ENCODE results near the gene MACROD1. TPM values are rescaled to one million over a fixed set of nuclear protein-coding genes. Genes with fewer than 3 reads are reported as not detected.

The MACROD1 gene
- total RNA-seq, 1 donor from 2014 or later = 86.2 TPM

GRCh38 chr11:64010783-64011182 lies 155.1 kb downstream of the MACROD1 start:
- intact Hi-C loops (cut with DNase I) = no loop called here
- no peak for DNase-seq (ENCODE audit: low spot score)

DNA sequence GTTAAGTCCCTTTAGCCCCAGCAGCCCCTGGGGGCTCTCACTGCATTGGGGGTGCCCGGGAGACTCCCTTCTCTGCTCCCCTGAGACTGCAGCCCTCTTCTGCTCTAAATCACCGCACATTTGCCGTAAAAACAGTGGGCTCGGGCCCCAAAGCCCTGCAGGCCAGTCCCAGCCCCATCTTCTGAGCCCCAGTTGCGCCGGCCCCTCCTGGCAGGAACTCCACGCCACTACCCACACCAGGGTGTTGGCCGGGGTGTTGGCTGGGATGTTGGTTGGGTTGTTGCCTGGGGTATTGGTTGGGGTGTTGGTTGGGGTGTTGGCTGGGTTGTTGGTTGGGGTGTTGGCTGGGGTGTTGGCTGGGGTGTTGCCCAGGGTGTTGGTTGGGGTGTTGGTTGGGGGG lies 156.2 kb downstream of the MACROD1 start:
- no peak for DNase-seq (ENCODE audit: low spot score)
- intact Hi-C loops (cut with DNase I) = no loop called here

DNA sequence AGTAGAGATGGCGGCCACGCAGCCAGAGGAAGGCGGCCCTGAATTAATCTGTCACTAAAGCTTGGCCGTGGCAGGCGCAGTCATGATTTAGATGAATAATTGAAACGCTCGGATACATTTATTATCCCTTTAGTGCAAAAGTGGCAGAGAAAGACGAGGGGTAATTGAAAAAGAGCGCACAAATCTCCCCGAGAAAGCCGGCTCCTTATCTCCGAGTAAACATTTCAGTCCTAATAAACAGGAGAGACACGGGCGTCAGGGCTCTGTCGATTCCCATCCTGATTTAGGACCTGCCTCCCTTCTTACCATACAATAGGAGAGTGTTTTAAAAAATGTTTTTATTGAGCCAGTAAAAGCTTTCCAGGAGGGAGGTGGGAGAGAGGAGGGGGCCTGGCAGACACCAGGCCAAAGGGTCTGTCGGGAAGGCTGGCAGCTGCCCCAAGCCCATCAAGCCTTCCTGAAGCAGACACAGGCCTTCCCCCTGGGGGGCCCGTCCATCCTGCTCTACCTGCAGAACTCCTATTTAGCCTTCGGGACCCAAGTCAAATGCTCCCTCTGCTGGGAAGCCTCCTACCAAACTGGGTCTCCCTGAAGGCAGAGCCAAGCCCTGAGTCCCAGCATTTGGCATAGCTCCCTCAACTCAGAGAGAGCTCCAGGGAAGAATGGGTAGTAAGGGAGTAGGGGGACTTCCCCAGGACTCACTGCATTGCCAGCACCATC lies 156.8 kb downstream of the MACROD1 start:
- DNase-seq (ENCODE audit: low spot score) = no peak

DNA sequence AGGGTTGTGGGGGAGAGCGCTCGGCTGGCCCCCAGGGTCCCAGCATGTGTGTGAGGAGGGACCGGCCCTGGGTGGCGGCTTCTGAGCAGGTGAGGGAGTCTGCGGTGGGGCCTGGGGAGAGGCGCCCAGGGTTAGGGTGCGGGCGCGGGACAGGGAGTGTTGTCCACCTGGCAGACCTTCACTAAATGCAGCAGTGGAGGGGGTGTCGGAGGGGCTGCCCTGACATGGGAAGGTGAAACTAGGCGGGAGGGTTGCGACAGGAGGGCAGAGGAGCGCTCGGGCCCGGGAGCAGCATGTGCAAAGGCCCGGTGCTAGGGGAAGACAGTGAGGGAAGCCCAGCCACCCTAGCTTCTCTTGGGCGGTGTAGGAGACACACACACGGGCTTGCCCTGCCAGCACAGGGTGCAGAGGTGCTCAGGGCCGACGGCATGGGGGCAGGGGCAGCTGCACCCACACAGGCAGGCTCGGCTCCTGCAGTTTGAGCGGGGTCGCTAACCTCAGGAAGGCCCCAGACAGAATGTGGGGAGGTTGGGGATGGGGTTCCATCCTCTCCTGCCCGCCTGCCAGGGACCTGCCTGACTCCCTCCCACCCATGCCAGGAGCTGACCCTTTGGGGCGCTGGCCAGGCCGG lies 157.5 kb downstream of the MACROD1 start:
- intact Hi-C loops (cut with DNase I) = no loop called here
- no peak for DNase-seq (ENCODE audit: low spot score)

More for the DNA sequence above, 156.8 kb downstream of the MACROD1 start:
- intact Hi-C loops (cut with DNase I) = no loop called here

DNA sequence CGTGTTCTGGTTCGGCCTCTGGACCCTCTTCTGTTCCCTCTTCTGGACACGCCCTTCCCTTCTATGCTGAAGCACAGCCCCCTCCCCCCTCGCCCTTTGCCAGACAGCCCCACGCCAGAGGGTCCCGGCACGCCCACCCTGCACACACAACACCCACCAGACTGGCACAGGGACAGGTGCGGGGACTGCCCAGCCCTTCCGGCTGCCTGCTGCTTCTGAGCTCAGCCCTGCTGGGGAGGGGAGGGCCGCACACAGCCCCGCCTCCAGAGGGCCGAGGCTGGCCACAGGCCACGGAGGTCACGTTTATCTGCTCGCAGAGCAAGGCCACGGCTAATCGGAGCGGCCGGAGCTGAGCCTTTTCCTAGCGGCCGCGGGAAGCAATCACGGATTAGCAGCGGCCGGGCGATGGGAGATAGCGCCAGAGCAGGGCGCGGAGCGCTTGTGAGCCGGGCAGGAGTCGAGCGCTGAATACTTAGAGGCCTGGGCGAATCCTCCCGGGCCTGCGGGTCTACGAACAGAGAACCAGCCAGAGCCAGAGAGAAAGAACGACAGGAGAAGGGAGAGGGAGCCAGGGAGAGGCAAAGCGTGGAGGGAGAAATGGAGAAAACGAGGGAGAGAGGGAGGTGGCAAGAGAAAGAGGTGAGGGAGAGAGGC lies 158.2 kb downstream of the MACROD1 start:
- intact Hi-C loops (cut with DNase I) = no loop called here

GRCh38 chr11:64007160-64007628 lies 158.7 kb downstream of the MACROD1 start:
- intact Hi-C loops (cut with DNase I) = no loop called here
- DNase-seq (ENCODE audit: low spot score) = no peak

More for the DNA sequence above, 158.2 kb downstream of the MACROD1 start:
- DNase-seq (ENCODE audit: low spot score) = peak; percentile 87

DNA sequence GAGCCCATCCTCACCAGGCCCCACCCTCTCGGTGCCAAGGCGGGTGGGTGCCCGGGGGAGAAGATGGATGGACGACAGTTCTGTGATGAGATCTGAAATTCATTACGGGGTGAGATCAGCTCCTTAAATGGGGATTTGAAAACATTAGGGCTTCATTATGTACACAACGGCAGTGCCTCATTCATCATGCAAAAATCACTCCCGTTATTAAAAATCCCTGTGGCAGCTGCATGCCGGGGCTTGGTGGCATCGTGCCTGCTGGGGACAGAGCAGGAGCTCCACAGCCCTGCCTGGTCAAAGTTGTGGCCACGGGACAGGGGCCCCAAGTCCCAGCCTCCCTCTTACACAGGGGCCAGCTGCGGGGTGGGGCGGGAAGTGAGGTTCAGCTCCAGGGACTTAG lies 159.5 kb downstream of the MACROD1 start:
- no peak for DNase-seq (ENCODE audit: low spot score)
- intact Hi-C loops (cut with DNase I) = no loop called here

DNA sequence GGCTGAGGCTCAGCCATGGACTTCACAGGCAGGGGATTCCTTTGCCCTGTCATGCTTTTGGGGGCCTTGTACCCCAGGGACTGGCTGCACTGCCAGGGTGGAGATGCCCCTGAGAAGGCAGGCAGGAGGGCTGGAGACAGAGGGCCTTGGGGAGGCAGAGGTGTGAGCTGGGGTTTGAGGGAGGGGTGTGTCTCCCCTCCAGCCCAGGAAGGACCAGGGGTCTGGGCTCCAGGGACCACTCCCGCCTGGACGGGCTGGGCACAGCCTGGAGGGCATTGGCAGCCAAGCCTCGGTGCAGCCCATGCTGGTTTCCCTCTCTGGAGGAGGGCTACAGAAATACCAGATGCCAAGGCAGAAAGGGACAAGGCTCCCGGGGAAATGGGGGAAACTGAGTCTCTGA lies 160.2 kb downstream of the MACROD1 start:
- intact Hi-C loops (cut with DNase I) = no loop called here
- no peak for DNase-seq (ENCODE audit: low spot score)

- DNase-seq (ENCODE audit: low spot score) = no peak
- intact Hi-C loops (cut with DNase I) = no loop called here
These were observed 161.3 kb downstream of the MACROD1 start for GRCh38 chr11:64004590-64004984.

GRCh38 chr11:64003807-64004589 lies 161.9 kb downstream of the MACROD1 start:
- DNase-seq (ENCODE audit: low spot score) = no peak
- intact Hi-C loops (cut with DNase I) = no loop called here

DNA sequence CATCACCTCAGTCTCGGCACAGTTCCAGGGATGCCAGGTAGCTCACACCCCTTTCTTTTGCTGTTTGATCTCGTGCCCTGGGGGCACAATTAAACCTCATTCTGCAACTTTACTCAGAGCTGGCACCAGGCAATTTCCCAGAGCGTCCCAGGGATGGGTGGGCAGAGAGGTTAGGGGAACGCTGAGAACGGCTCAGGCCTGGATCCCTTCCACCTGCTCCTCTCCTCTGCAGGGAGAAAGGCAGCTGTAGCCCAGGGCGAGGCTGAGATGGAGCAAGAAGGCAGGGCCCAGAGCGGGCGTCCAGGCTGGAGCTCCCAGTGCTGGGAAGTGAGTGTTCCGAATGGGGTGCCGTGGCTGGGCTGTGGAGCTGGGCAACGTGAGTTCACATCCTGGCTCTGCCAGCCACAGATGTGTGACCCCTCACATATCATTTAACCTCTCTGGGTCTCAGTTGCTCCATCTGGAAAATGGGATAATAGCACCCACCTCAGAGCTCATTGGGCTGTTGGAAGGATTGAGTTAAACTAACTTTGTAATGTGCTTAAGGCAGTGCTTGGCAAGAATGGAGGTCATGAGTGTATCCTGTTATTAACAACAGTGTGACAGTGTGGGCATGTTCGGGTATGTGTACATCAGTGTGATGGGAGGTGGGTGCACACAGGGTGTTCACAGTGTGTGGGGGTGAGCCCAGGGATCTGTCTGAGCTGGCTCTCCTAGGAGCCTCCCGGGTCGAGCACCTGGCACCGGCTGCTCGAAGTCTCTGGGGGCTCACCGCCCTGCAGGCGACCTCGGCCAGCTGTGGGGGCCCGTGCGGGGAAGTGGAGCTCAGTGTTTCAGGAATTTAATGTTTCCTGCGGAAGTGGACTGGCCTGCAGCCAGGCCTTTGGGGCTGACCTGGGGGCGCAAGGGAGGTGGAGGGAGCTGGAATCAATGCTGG lies 164.2 kb downstream of the MACROD1 start:
- intact Hi-C loops (cut with DNase I) = no loop called here
- no peak for DNase-seq (ENCODE audit: low spot score)

GRCh38 chr11:64000740-64001483 lies 165.0 kb downstream of the MACROD1 start:
- no peak for DNase-seq (ENCODE audit: low spot score)
- intact Hi-C loops (cut with DNase I) = loop anchor here (1.0 kb wide), 1 partner anchor 147 kb away; no protein-coding TSS in a partner anchor

GRCh38 chr11:64000026-64000739 lies 165.7 kb downstream of the MACROD1 start:
- DNase-seq (ENCODE audit: low spot score) = no peak
- intact Hi-C loops (cut with DNase I) = loop anchor here (1.0 kb wide), 1 partner anchor 148 kb away; no protein-coding TSS in a partner anchor

DNA sequence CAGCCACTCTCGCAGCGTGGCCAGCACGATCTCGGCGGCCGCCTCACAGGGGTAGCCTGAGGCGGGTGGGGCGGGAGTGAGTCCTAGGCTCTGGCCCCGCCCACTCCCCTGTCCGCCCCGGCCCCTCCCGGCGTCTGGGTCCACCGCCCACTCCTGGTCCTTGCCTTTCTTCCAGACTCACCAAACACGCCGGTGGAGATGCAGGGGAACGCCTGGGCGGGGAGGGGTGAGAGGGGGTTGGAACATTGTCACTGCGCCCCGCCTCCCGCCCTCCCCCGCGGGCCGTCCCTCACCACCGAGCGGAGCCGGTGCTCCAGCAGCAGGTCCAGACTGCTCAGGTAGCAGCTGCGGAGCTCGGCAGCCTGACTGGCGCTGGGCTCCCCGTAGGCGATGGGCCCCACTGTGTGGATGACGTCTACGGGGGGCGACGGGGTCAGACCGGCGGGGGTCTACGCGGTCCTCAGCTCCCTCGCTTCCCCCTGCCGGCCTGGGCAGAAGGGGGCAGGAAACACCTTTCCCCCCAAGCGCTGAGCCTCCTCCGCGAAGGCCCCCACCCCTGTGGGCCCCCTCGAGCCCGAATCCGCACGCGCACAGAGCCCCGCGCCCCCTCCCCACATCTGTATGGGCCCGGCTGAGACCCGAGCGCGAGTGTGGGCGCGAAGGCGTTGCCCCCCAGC lies 166.4 kb downstream of the MACROD1 start:
- intact Hi-C loops (cut with DNase I) = loop anchor here (1.0 kb wide), 1 partner anchor 149 kb away; no protein-coding TSS in a partner anchor
- DNase-seq (ENCODE audit: low spot score) = no peak

DNA sequence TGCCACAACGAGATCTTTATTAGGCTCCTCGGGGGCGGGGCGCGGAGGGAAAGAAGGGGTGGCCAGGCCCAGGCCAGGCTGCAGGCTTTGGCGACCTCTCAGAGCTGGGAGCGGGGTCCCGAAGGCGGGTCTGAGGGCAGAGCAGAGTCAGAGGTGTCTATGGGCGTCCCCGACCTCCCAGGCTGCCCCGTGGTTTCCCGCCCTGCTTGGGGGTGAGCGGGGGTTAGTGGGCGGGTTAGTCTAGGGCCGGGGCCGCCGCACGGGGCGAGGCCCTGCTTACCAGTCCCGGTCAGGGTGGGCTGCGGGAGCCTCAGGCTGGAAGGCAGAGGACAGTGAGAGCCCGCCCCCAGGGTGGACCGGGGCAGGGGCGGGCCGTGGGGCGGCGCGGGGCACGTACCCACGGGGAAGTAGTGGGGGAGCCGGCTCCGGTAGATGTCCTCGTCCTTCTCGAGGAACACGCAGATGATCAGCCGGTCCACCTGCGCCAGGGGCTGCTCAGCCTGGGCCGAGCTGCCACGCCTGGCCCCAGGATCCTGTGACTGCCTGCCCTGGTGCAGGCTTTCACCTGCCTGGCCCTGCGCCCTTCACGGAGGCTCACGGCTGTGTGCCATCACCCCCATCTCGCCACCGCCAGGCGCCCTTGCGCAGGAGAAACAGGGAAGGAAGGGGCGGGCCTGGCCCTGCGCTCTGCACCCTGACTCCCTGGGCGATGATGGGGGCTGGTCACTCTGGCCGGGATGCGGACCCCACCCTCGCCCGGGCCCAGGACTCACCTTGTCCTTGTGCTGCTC lies 167.2 kb downstream of the MACROD1 start:
- intact Hi-C loops (cut with DNase I) = no loop called here
- no peak for DNase-seq (ENCODE audit: low spot score)

GRCh38 chr11:63997801-63998337 lies 168.0 kb downstream of the MACROD1 start:
- intact Hi-C loops (cut with DNase I) = no loop called here
- DNase-seq (ENCODE audit: low spot score) = no peak

Measured in cardiac septum (tissue), 1 donor.